ENCODE results near the gene EYS. TPM values are rescaled to one million over a fixed set of nuclear protein-coding genes. Genes with fewer than 3 reads are reported as not detected.

The EYS gene
- total and polyA plus RNA-seq, 2 of the 13 experiments (the other 11 are each of a cell fraction or from before 2014, with no cell fraction given): 0.04 to 0.07 TPM

DNA sequence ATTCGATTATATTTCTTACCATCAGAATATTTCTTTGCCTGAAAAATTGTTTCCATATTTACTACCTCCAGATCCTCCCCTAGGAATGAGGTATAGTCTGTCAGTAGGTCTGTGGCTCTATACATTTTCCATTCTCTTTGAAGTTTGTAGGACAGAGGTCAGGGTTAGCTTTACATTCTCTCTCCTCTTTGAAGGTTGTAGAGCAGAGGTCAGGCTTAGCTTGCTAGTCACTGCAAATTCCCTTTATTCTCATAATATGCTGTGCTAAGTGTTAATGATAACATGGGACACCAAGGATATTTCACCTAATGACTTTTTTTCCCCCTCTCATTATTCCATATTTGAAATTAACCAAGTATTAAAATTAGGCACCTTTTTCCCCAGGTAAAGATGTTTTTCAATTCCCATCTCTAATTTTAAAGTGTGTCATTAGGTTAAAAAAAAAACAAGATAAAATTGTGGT is 1660.2 kb downstream of the EYS start (continued):
- TF ChIP-seq ZSCAN22 (CRISPR knock-in tag; IDR thresholded peaks at IDR 0.05) (no peak), ZNF543 (CRISPR knock-in tag; IDR thresholded peaks at IDR 0.05) (no peak), CREM (IDR thresholded peaks at IDR 0.05) (peak; percentile 80), CREM (CRISPR knock-in tag; IDR thresholded peaks at IDR 0.05) (no peak), TSC22D2 (CRISPR knock-in tag; IDR thresholded peaks at IDR 0.05; ENCODE audit: borderline replicate concordance) (no peak)
- TF ChIP-seq, protein P1, sequence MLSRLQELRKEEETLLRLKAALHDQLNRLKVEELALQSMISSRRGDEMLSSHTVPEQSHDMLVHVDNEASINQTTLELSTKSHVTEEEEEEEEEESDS (CRISPR knock-in tag; IDR thresholded peaks at IDR 0.05; ENCODE audit: borderline replicate concordance): 0 out of 2 replicates have a peak, but pooled peaks have one; percentile 49

- Histone ChIP-seq H2AFZ (ENCODE audit: low read length) (peak overlapping the region; percentile 2), H3K4me3 (replicated peaks in 1 of 3; ENCODE audit: insufficient read depth in 1 of 3, low read depth in 2 of 3, low read length in 3 of 3) (no peak overlapping the region), H3K36me3 (replicated peaks in 1 of 2; ENCODE audit: control insufficient read depth in 1 of 2, insufficient read depth in 2 of 2, low read length in 2 of 2) (no peaks in the 10 kb centered on the region), H3K9ac (ENCODE audit: insufficient read depth, low read depth, low read length) (no peak overlapping the region), H3K9me3 (ENCODE audit: low read length) (no peaks in the 10 kb centered on the region), H3K27me3 (ENCODE audit: control insufficient read depth in 1 of 2, insufficient read depth in 2 of 2, low read length in 2 of 2) (no peaks in the 10 kb centered on the region), H3K79me2 (ENCODE audit: insufficient read depth, low read length) (no peaks in the 10 kb centered on the region), H3K4me2 (ENCODE audit: low read depth, low read length) (no peak overlapping the region), H4K20me1 (ENCODE audit: insufficient read depth, low read length) (no peaks in the 10 kb centered on the region), H3K4me1 (ENCODE audit: insufficient read depth, low read length) (peaks cover 16% of the 10 kb centered on the region), H3K27ac (ENCODE audit: extremely low read length, insufficient read depth, low read length) (no peak overlapping the region)
- ATAC-seq (no peak), FAIRE-seq (no peak), DNase-seq (ENCODE audit: low spot score) (no peak)
- 8% methylated on average over 2 of the region's 2 CpGs for WGBS (ENCODE audit: low lambda C conversion rate)
- in situ Hi-C loops (cut with HindIII; ENCODE audit: extremely low pct_ligation_motif_present, low pct_unique_long_range_greater_than_20kb): no loop called here
- POLR2A ChIA-PET: no interaction called here
- BruUV-seq (replicated peaks): no TSS peak
- TF ChIP-seq ZNF44 (CRISPR knock-in tag; IDR thresholded peaks at IDR 0.05) (no peak), SSRP1 (CRISPR knock-in tag; IDR thresholded peaks at IDR 0.05) (no peak), ZNF574 (CRISPR knock-in tag; IDR thresholded peaks at IDR 0.05) (no peak), SIN3A (IDR thresholded peaks at IDR 0.05; ENCODE audit: borderline replicate concordance, low read depth, low read length) (no peak), ARID5B (CRISPR knock-in tag; IDR thresholded peaks at IDR 0.05) (no peak), ZNF230 (CRISPR knock-in tag; IDR thresholded peaks at IDR 0.05) (no peak), ATF6 (CRISPR knock-in tag; conservative IDR thresholded peaks at IDR 0.05) (no peak)
- TF ChIP-seq, protein P2, sequence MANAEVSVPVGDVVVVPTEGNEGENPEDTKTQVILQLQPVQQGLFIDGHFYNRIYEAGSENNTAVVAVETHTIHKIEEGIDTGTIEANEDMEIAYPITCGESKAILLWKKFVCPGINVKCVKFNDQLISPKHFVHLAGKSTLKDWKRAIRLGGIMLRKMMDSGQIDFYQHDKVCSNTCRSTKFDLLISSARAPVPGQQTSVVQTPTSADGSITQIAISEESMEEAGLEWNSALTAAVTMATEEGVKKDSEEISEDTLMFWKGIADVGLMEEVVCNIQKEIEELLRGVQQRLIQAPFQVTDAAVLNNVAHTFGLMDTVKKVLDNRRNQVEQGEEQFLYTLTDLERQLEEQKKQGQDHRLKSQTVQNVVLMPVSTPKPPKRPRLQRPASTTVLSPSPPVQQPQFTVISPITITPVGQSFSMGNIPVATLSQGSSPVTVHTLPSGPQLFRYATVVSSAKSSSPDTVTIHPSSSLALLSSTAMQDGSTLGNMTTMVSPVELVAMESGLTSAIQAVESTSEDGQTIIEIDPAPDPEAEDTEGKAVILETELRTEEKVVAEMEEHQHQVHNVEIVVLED (CRISPR knock-in tag; IDR thresholded peaks at IDR 0.05; ENCODE audit: borderline replicate concordance): no peak
- CTCF ChIA-PET (ENCODE audit: low intra/inter-chr PET ratio, low total read pairs): no interaction called here
- intact Hi-C loops (cut with micrococcal nuclease; ENCODE audit: unreplicated experiment): no loop called here
These were observed 1665.7 kb downstream of the EYS start for GRCh38 chr6:64041373-64041772.

Measured in HepG2 (cell line).